ENCODE data around the gene SCUBE2. TPM values are rescaled to one million over a fixed set of nuclear protein-coding genes. Genes with fewer than 3 reads are reported as not detected.
A peak's percentile ranks its signal among the peaks of the same experiment; 100 is the strongest.

Gene SCUBE2
- polyA plus RNA-seq, 2 of the 4 experiments (the other 2 are of a cell fraction): 0.49 to 0.63 TPM

DNA sequence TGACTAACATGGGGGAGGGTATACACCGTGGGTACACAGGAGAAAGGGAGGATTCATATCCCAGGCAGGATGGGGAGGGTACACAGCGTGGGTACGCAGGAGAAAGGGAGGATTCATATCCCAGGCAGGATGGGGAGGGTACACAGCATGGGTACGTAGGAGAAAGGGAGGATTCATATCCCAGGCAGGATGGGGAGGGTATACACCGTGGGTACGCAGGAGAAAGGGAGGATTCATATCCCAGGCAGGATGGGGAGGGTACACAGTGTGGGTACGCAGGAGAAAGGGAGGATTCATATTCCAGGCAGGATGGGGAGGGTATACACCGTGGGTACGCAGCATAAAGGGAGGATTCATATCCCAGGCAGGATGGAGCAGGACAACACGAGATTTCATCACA is 51.0 kb downstream of the SCUBE2 start:
- CTCF ChIA-PET: no interaction called here
- no peaks in the 10 kb centered on the region for H3K4me1 ChIP-seq
- no peak for DNase-seq (ENCODE audit: low read depth in 1 of 2, low spot score in 1 of 2)
- no peak for TF ChIP-seq MAFK (IDR thresholded peaks at IDR 0.05; ENCODE audit: partially characterized antibody)
- no peak for TF ChIP-seq HOXB13 (CRISPR knock-in tag; IDR thresholded peaks at IDR 0.05; ENCODE audit: low read depth)
- TF ChIP-seq CHD4 (IDR thresholded peaks at IDR 0.05; ENCODE audit: borderline replicate concordance): no peak
- no peak for TF ChIP-seq RCOR1 (IDR thresholded peaks at IDR 0.05; ENCODE audit: low read depth, low read length)
- TF ChIP-seq, protein P1, sequence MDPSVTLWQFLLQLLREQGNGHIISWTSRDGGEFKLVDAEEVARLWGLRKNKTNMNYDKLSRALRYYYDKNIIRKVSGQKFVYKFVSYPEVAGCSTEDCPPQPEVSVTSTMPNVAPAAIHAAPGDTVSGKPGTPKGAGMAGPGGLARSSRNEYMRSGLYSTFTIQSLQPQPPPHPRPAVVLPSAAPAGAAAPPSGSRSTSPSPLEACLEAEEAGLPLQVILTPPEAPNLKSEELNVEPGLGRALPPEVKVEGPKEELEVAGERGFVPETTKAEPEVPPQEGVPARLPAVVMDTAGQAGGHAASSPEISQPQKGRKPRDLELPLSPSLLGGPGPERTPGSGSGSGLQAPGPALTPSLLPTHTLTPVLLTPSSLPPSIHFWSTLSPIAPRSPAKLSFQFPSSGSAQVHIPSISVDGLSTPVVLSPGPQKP (IDR thresholded peaks at IDR 0.05; ENCODE audit: low read depth, low read length): no peak
- TF ChIP-seq KDM1A (IDR thresholded peaks at IDR 0.05; ENCODE audit: low read depth): no peak
- no peak for TF ChIP-seq HOXB5 (CRISPR knock-in tag; IDR thresholded peaks at IDR 0.05)
- H3K4me3 ChIP-seq: no peak overlapping the region
- 15% methylated on average over 8 of the region's 10 CpGs for WGBS (ENCODE audit: missing lambda C conversion rate)
- no peak for FAIRE-seq
- POLR2A ChIA-PET: no interaction called here
- ATAC-seq: no peak
- no peak overlapping the region for H3K4me2 ChIP-seq
- H3K9me3 ChIP-seq: peaks cover 22% of the 10 kb centered on the region
- H3K27ac ChIP-seq: no peak overlapping the region

DNA sequence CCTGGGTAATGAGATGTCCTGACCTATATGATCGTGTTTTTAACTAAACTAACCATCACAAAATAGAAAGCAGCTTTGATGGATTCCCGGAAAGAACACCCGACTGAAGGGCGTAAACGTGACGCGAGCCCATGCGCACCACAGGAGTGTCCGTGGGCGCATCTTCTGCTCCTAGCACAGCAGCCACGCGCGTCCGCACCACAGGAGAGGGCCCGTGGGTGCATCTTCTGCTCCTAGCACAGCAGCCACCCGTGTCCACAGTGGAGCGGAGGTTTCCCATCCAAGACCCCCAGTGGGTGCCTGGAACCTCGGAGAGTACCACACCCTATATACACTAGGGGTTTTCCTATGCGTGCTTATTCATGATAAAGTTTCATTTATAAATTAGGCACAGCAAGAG is 51.5 kb downstream of the SCUBE2 start:
- no peak for TF ChIP-seq MAZ (IDR thresholded peaks at IDR 0.05; ENCODE audit: borderline replicate concordance, low read depth, low read length)
- no peak for TF ChIP-seq HOXB13 (CRISPR knock-in tag; IDR thresholded peaks at IDR 0.05; ENCODE audit: low read depth)
- TF ChIP-seq CHD4 (IDR thresholded peaks at IDR 0.05; ENCODE audit: borderline replicate concordance): no peak
- TF ChIP-seq ZC3H11A (IDR thresholded peaks at IDR 0.05): no peak
- TF ChIP-seq RARB (CRISPR knock-in tag; IDR thresholded peaks at IDR 0.05): no peak
- no peak for TF ChIP-seq RCOR1 (IDR thresholded peaks at IDR 0.05; ENCODE audit: low read depth, low read length)
- TF ChIP-seq EP300 (IDR thresholded peaks at IDR 0.05): no peak
- no peak for TF ChIP-seq CBX8 (IDR thresholded peaks at IDR 0.05)
- TF ChIP-seq, protein P2, sequence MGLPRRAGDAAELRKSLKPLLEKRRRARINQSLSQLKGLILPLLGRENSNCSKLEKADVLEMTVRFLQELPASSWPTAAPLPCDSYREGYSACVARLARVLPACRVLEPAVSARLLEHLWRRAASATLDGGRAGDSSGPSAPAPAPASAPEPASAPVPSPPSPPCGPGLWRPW (IDR thresholded peaks at IDR 0.05): no peak
- TF ChIP-seq ESRRA (IDR thresholded peaks at IDR 0.05; ENCODE audit: borderline replicate concordance, low read length): no peak
- TF ChIP-seq FOSL2 (IDR thresholded peaks at IDR 0.05): no peak
- TF ChIP-seq FOSL2 (CRISPR knock-in tag; IDR thresholded peaks at IDR 0.05): no peak
- TF ChIP-seq MYC (IDR thresholded peaks at IDR 0.05; ENCODE audit: borderline replicate concordance, low read length): no peak
- no peak for TF ChIP-seq MAFK (IDR thresholded peaks at IDR 0.05; ENCODE audit: partially characterized antibody)
- no peak for TF ChIP-seq KDM1A (IDR thresholded peaks at IDR 0.05; ENCODE audit: low read depth)
- TF ChIP-seq, protein P3, sequence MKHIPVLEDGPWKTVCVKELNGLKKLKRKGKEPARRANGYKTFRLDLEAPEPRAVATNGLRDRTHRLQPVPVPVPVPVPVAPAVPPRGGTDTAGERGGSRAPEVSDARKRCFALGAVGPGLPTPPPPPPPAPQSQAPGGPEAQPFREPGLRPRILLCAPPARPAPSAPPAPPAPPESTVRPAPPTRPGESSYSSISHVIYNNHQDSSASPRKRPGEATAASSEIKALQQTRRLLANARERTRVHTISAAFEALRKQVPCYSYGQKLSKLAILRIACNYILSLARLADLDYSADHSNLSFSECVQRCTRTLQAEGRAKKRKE (CRISPR knock-in tag; IDR thresholded peaks at IDR 0.05; ENCODE audit: low read depth): no peak
- no peak for FAIRE-seq
- ChIA-PET POLR2A (no interaction called here), CTCF (no interaction called here)
- Histone ChIP-seq H3K27ac (no peak overlapping the region), H3K4me2 (no peak overlapping the region), H3K4me1 (no peaks in the 10 kb centered on the region), H3K9me3 (peaks cover 22% of the 10 kb centered on the region), H3K4me3 (no peak overlapping the region)
- no peak for DNase-seq (ENCODE audit: low read depth in 1 of 2, low spot score in 1 of 2)
- 78% methylated on average over 19 of the region's 19 CpGs for WGBS (ENCODE audit: missing lambda C conversion rate)
- ATAC-seq: no peak

DNA sequence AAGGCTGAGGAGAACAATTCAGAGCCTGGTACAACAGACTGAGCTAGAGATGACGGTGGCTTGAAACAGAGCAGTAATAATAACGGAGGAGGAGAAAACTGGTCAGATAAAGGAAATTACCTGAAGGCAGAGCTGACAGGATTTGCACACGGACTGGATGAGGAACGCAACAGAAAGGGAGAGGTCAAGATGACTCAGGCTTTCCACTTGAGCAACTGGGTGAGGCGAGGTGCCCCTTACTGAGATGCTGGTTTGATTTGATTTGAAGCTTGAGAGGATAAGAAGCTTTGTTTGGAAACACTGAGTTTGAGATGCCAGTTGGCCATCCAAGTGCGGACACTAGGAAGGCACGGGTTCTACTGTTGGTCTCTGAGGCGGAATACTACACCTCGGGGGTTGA is 52.2 kb downstream of the SCUBE2 start:
- Histone ChIP-seq H3K4me2 (no peak overlapping the region), H3K4me3 (no peak overlapping the region), H3K4me1 (no peaks in the 10 kb centered on the region), H3K27ac (no peak overlapping the region), H3K9me3 (peaks cover 22% of the 10 kb centered on the region)
- DNase-seq (ENCODE audit: low read depth in 1 of 2, low spot score in 1 of 2) (peak in 1 of 2 experiments; percentile 17), FAIRE-seq (no peak), ATAC-seq (no peak)
- POLR2A ChIA-PET: no interaction called here
- CTCF ChIA-PET: interaction anchor here (1.1 to 3.3 kb wide), 2 partner anchors 10 to 24 kb away, joined by 3 to 16 read pairs; no protein-coding TSS in a partner anchor
- 45% methylated on average over 9 of the region's 9 CpGs for WGBS (ENCODE audit: missing lambda C conversion rate)
- TF ChIP-seq, protein P2 (IDR thresholded peaks at IDR 0.05): no peak
- TF ChIP-seq ESRRA (IDR thresholded peaks at IDR 0.05; ENCODE audit: borderline replicate concordance, low read length): no peak

Measured in A549 (cell line).